Smooth muscle cell (in vitro differentiated cells): ENCODE measurements around the gene MRPL42. TPM values are rescaled to one million over a fixed set of nuclear protein-coding genes. Genes with fewer than 3 reads are reported as not detected.
"Not testable (repeated sequence)": the region's sequence is repeated elsewhere in the genome, so short reads cannot be mapped to it uniquely, and the experiment has no call there.

Experiments used
- DNase-seq: peaks from one replicate; lab custom pipeline; 2025; ENCODE audit not compliant: unreplicated experiment; lab: John Stamatoyannopoulos, UW
- H2AFZ ChIP-seq: fragments of 200-600 bp; sonication (generic); 2 replicates; pipeline ENCODE4 v1.6.0; 2016; ENCODE audit warnings: antibody characterized with exemption, low read depth, mild to moderate bottlenecking
- H3F3A ChIP-seq: fragments of 200-600 bp; sonication (generic); 2 replicates; pipeline ENCODE4 v1.6.0; 2017; ENCODE audit warnings: antibody characterized with exemption, low read depth
- H3K27ac ChIP-seq: fragments of 200-600 bp; sonication (generic); 2 replicates; pipeline ENCODE4 v1.5.1; 2016; ENCODE audit warnings: low read depth, mild to moderate bottlenecking
- H3K27me3 ChIP-seq: fragments of 200-600 bp; sonication (generic); 2 replicates; pipeline ENCODE4 v1.6.1; 2016; ENCODE audit warnings: low read depth, mild to moderate bottlenecking
- H3K36me3 ChIP-seq: fragments of 200-600 bp; sonication (generic); 2 replicates; pipeline ENCODE4 v1.5.1; 2016; ENCODE audit warnings: low read depth
- H3K4me1 ChIP-seq: fragments of 200-600 bp; sonication (generic); 2 replicates; pipeline ENCODE4 v1.5.1; 2016; ENCODE audit warnings: low read depth
- H3K4me2 ChIP-seq: fragments of 200-600 bp; sonication (generic); 2 replicates; pipeline ENCODE4 v1.6.0; 2016; ENCODE audit warnings: mild to moderate bottlenecking
- H3K4me3 ChIP-seq: fragments of 200-600 bp; sonication (generic); 2 replicates; pipeline ENCODE4 v1.5.1; 2016; ENCODE audit warnings: mild to moderate bottlenecking
- H3K79me2 ChIP-seq: fragments of 200-600 bp; sonication (generic); 2 replicates; pipeline ENCODE4 v1.6.0; 2016; ENCODE audit warnings: low read depth, mild to moderate bottlenecking
- H3K9ac ChIP-seq: fragments of 200-600 bp; sonication (generic); 2 replicates; pipeline ENCODE4 v1.6.0; 2016; ENCODE audit warnings: low read depth
- H3K9me3 ChIP-seq: fragments of 200-600 bp; sonication (generic); replicated peaks from 2 replicates; pipeline ENCODE4 v1.5.1; 2016; ENCODE audit warnings: low read depth
- H4K20me1 ChIP-seq: fragments of 200-600 bp; sonication (generic); 2 replicates; pipeline ENCODE4 v1.6.0; 2016; ENCODE audit warnings: low read depth
- WGBS: methylation state at CpG from one replicate; pipeline ENCODE4 v1.1.7; 2016; ENCODE audit warnings: low lambda C conversion rate; 5-methylcytosine and 5-hydroxymethylcytosine counted together
- polyA plus RNA-seq: library from polyadenylated mRNA; unstranded; fragments of >200 nt; fragmentation: Nextera tagmentation; extraction: Ambion mirVana; gene quantifications from 2 replicates; pipeline ENCODE4 v1.2.1, GENCODE V29; 2016
- total RNA-seq: library from RNA; depleted of rRNA; stranded (reverse); fragments of >200 nt; gene quantifications from 2 replicates; pipeline ENCODE4 v1.2.3, GENCODE V29; 2014
- TF ChIP-seq, protein P1 (sequence below): fragments of 200-600 bp; sonication (generic); IDR thresholded peaks from 2 replicates; pipeline ENCODE4 v1.5.1; 2017; ENCODE audit warnings: borderline replicate concordance, mild to moderate bottlenecking, antibody characterized with exemption; ENCODE audit not compliant: insufficient read depth, poor library complexity, severe bottlenecking

Gene MRPL42
- total and polyA plus RNA-seq, 2 experiments from 2014 or later: 82.8 to 113 TPM

DNA sequence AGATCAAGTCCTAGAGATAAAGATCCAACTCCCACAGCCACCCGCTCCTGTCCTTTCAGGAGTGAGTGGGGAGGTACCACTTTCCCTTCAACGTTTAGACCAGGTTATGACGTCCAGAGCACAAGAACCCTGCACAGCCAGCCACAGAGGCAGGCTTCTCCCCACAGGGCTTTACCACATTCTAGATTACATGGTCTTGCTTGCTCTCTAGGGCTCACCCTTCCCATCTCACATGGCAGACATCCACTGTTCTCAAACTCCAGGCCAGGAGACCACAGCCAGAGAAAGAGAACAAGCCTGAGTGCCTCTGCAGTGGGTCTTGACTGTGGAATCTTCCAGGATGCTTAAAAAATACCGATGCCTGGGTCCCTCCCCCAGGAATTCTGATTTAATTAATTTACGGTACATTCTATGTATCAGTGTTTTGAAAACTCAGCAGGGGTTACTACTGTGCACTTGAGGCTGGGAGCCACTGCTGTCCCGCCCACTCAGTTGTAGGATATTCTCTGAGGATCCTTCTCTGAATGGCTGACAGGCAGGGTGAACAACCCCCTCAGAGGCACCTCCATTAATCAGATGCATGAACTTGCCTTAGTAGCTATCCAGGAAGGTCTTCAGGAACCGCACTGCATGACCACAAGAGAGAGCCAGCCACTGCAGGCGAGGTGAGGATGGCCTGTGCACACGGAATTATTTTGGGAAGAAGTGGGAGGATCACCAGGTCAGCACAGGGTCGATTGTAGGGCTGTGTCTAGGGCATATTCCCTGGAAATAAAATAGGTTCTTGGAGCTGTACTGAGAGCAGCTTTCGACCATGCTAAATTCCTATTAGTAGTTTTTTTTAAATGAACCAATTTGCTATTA is 83.7 kb downstream of the MRPL42 start:
- 83% methylated on average over 11 of the region's 11 CpGs for WGBS
- no peak overlapping the region for H3K4me3 ChIP-seq
- no peak overlapping the region for H3K27ac ChIP-seq

DNA sequence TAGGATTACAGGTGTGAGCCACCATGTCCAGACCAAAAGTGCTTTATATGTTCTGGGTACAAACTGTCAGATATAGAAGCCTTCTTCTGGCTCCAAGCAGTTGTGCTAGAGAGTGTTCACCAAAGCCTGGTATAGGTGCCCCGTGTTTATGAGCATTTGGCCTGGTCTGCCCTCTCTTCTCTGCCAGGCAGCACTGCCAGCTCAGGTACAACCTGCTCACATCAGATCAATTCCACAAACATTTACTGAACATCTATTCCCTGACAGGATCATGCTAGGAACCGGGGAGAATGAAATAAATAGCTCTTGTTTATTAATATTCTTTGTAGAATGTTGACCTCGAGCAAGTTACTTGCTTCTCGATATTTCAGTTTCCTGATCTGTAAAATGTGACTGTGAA is 85.1 kb downstream of the MRPL42 start:
- Histone ChIP-seq H3K27ac (no peak overlapping the region), H3K27me3 (no peaks in the 10 kb centered on the region), H3K4me1 (no peaks in the 10 kb centered on the region), H3K4me3 (no peak overlapping the region), H3K79me2 (no peaks in the 10 kb centered on the region), H2AFZ (no peak overlapping the region), H3K36me3 (no peaks in the 10 kb centered on the region), H3K4me2 (no peak overlapping the region), H3F3A (no peaks in the 10 kb centered on the region), H3K9me3 (no peaks in the 10 kb centered on the region), H3K9ac (no peak overlapping the region), H4K20me1 (no peaks in the 10 kb centered on the region)
- DNase-seq: no peak
- 68% methylated on average over 4 of the region's 4 CpGs for WGBS
- TF ChIP-seq, protein P1, sequence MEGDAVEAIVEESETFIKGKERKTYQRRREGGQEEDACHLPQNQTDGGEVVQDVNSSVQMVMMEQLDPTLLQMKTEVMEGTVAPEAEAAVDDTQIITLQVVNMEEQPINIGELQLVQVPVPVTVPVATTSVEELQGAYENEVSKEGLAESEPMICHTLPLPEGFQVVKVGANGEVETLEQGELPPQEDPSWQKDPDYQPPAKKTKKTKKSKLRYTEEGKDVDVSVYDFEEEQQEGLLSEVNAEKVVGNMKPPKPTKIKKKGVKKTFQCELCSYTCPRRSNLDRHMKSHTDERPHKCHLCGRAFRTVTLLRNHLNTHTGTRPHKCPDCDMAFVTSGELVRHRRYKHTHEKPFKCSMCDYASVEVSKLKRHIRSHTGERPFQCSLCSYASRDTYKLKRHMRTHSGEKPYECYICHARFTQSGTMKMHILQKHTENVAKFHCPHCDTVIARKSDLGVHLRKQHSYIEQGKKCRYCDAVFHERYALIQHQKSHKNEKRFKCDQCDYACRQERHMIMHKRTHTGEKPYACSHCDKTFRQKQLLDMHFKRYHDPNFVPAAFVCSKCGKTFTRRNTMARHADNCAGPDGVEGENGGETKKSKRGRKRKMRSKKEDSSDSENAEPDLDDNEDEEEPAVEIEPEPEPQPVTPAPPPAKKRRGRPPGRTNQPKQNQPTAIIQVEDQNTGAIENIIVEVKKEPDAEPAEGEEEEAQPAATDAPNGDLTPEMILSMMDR: no peak

More for the DNA sequence above, 83.7 kb downstream of the MRPL42 start:
- H3K79me2 ChIP-seq: no peaks in the 10 kb centered on the region
- H3K4me1 ChIP-seq: no peaks in the 10 kb centered on the region
- H3K9ac ChIP-seq: no peak overlapping the region
- no peak overlapping the region for H2AFZ ChIP-seq
- no peak for DNase-seq
- TF ChIP-seq, protein P1: no peak
- H3K36me3 ChIP-seq: no peaks in the 10 kb centered on the region
- H4K20me1 ChIP-seq: no peaks in the 10 kb centered on the region
- H3K9me3 ChIP-seq: no peaks in the 10 kb centered on the region
- H3K4me2 ChIP-seq: no peak overlapping the region
- no peaks in the 10 kb centered on the region for H3K27me3 ChIP-seq
- no peaks in the 10 kb centered on the region for H3F3A ChIP-seq

DNA sequence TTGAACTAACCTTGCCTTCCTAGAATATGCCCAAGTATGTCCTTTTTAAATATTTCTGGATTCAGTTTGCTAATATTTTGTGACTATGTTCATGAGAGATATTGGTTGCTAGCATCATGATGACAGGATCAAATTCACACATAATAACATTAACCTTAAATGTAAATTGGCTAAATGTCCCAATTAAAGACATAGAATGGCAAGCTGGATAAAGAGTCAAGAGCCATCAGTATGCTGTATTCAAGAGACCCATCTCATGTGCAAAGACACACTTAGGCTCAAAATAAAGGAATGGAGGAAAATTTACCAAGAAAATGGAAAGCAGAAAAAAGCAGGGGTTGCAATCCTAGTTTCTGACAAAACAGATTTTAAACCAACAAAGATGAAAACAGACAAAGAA is 90.6 kb downstream of the MRPL42 start:
- not testable (repeated sequence) for H3K4me1 ChIP-seq, H2AFZ ChIP-seq, H3K9me3 ChIP-seq, H3F3A ChIP-seq, H4K20me1 ChIP-seq, H3K4me2 ChIP-seq, H3K4me3 ChIP-seq, DNase-seq, H3K27me3 ChIP-seq, H3K9ac ChIP-seq, H3K79me2 ChIP-seq, H3K27ac ChIP-seq, H3K36me3 ChIP-seq

DNA sequence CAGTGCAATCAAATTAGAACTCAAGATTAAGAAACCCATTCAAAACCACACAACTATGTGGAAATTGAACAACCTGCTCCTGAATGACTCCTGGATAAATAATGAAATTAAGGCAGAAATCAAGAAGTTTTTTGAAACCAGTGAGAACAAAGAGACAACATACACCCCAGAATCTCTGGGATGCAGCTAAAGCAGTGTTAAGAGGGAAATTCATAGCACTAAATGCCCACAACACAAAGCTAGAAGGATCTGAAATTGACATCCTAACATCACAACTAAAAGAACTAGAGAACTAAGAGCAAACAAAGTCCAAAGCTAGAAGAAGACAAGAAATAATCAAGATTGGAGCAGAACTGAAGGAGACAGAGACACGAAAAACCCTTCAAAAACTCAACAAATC is 91.4 kb downstream of the MRPL42 start:
- H3K27me3 ChIP-seq, H3K36me3 ChIP-seq, H2AFZ ChIP-seq, H3K79me2 ChIP-seq, H3K9me3 ChIP-seq, DNase-seq, H3K4me1 ChIP-seq, H4K20me1 ChIP-seq, H3F3A ChIP-seq, H3K9ac ChIP-seq, H3K27ac ChIP-seq, H3K4me2 ChIP-seq, H3K4me3 ChIP-seq: not testable (repeated sequence)
- WGBS: 96% methylated on average over 1 of the region's 1 CpG
